D721Med (cell line): ENCODE data around the gene KNSTRN.

ENCODE experiments used
- DNase-seq: peaks from one replicate; pipeline ENCODE4 v3.0.0; 2011; ENCODE audit warnings: low spot score; ENCODE audit not compliant: insufficient read length
- FAIRE-seq: peaks from 2 replicates; lab custom pipeline; 2011; peaks lifted over from hg19 to GRCh38; lab: Jason Lieb, UNC
- TF ChIP-seq, protein P1 (sequence below): IDR thresholded peaks from 2 replicates; pipeline ENCODE4 v1.5.1; 2012; ENCODE audit warnings: mild to moderate bottlenecking, control low read depth; ENCODE audit not compliant: insufficient read depth; ENCODE audit errors: missing control alignments

KNSTRN gene

GRCh38 chr15:40443846-40444245 is 61.3 kb downstream of the KNSTRN start:
- TF ChIP-seq, protein P1, sequence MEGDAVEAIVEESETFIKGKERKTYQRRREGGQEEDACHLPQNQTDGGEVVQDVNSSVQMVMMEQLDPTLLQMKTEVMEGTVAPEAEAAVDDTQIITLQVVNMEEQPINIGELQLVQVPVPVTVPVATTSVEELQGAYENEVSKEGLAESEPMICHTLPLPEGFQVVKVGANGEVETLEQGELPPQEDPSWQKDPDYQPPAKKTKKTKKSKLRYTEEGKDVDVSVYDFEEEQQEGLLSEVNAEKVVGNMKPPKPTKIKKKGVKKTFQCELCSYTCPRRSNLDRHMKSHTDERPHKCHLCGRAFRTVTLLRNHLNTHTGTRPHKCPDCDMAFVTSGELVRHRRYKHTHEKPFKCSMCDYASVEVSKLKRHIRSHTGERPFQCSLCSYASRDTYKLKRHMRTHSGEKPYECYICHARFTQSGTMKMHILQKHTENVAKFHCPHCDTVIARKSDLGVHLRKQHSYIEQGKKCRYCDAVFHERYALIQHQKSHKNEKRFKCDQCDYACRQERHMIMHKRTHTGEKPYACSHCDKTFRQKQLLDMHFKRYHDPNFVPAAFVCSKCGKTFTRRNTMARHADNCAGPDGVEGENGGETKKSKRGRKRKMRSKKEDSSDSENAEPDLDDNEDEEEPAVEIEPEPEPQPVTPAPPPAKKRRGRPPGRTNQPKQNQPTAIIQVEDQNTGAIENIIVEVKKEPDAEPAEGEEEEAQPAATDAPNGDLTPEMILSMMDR, result no peak
- DNase-seq (no peak), FAIRE-seq (no peak)
